Activated CD8-positive, alpha-beta memory T cell treated with anti-CD3 and anti-CD28 coated beads, Interleukin-2, amount 50 U/mL, for 24 hours (primary cell): ENCODE data around the gene MYH10.
A peak's percentile ranks its signal among the peaks of the same experiment; 100 is the strongest.

ENCODE experiments used
- DNase-seq: peaks from one replicate; pipeline ENCODE4 v3.0.0-alpha.2; 2020; ENCODE audit errors: extremely low read depth

MYH10 gene

DNA sequence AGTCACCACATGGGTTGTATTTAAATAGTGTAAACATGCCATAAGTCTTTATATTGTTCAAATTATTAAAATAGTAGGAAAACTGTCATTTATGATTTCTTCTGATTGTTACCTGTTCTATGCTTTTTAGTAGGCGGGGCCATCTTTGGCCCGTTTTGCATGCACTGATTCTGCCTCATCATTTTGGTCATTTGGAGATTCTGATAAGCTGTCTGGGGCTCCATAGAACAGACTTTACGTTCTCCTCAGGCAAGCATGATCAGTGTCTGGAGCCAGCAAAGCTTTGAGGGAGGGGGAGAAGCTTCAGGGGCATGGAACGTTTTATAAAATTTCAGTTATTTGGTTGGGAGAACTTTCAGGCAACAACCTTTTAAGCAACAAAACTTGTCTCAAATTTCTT is 186.0 kb downstream of the MYH10 start:
- DNase-seq: no peak

DNA sequence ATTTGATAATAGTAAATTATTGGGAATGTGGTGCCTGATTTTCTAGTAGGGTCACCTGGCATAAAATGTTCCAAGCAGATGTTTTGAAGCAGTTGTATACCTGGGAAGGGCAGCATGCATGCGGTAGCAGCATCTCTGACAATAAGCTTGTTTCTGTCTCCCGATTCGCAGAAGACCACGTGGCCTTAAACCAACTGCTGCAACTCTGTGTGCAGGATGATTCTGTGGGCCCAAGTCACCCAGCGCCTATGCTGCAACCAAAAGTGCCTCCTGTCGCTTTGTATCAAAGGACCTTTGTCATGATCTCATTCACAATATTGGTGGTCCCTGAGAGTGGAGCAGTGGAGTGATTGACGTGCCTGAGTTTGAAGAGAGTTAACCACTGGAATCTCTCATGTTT is 186.8 kb downstream of the MYH10 start:
- DNase-seq: no peak

DNA sequence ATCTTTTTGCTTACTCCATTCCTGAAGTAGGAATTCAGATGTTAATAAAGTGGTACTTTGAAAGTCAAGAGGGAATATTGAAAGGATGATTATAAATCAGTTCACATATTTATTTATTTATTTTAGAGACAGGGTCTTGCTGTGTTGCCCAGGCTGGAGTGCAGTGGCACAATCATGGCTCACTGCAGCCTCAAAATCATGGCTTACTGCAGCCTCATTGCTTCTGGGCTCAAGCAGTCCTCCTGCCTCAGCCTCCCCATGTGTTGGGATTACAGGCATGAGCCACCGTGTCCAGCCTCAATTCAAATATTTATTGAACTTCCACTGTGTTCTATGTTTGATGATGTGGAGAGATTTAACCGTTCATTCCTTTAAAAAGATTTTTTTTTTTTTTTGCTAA is 188.2 kb downstream of the MYH10 start:
- no peak for DNase-seq

DNA sequence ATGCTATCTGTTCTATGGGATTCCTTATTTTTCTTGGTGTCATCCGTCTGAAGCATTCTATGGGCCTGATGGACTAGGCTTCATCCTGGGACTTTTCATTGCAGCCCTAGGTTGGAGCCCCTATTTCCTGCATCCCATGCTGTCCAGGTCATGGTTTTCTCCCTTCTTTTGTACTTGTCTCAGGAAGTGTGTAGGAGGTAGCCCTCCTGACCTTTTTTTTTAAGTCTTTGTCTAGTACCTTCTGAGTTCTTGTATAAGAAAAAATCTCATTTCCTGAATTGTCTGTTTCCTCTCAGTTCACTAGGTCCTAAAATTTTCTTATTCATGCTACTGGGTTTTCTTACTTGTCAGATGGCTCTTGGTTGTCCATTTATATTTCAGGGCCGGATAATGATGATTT is 188.8 kb downstream of the MYH10 start:
- no peak for DNase-seq

DNA sequence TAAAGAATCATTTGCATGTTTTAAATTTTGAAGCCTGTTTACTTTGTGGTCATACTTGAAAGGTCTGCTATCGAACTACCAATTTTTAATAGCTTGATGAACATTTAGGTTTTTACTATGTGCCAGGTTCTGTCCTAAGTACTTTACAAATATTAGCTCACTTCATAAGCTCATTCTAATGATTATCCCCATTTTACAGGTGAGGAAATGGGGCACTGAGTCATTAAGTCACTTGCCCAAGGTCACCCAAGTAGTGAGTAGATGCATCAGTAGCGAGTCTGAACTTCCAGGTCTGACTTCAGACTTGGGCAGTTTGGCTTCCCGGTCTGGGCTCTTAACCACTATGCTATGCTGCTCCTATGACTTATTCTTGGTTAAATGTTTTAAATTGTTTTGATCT is 190.8 kb downstream of the MYH10 start:
- DNase-seq: no peak

DNA sequence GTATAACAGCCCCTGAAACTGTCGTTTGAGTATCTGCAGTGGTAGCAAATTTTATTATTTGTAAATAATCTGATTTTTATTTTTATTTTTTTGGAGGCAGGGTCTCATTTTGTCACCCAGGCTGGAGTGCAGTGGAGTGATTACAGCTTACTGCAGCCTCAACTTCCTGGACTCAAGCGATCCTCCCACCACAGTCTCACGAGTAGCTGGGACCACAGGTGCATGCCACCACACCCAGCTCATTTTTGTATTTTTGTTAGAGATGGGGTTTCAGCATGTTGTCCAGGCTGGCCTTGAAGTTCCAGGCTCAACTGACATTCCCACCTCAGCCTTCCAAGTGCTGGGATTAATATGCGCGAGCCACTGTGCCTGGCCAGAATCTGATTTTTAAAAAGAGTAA is 192.1 kb downstream of the MYH10 start:
- DNase-seq: no peak

DNA sequence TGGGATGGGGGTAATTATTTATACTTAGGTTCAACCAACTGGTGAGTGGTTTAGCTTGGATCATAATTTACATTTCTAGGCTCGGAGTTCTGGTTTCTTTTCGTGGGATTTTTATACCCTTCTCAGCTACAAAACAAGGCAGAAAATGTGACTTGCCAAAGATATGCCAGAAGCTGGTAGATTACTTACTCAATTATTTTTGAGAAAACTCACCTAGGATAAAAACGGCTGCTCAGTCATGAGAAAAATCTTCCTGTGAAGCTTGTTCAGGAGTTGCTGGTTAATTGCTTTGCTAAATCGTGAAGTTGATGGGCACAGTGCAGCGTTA is 193.7 kb downstream of the MYH10 start:
- DNase-seq: no peak

DNA sequence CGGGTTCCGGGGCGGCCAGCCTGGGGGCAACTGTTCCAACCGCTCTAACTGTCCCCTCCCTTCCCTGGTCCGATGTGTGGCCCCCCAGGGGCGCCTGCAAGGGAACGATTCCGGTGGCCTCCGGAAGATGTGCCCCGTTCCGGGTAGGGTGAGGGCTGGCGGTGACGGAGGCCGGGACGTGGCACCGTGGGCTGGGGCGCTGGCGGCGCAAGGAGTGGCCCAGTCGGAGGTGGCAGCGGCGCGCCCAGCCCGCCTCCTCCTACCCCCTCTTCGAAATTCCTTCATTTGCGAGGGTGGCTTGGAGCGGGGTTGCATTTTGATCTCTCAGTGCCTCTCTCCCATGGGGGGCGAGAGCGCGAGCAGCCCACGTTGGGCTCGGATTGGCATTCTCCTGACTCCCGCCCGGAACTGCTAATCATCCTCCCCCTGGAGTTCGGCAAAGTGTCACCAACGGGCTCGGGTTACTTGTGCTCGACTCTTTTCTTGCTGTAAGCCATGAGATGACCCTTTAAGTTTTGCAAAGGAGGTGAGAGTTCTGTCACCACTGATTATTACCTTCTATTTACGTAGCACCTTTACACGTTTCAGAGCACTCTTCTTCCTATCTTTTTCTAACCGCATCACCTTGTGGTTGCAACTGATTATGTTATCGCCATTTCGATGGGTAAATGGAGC is 194.2 kb downstream of the MYH10 start:
- peak; percentile 5 for DNase-seq

DNA sequence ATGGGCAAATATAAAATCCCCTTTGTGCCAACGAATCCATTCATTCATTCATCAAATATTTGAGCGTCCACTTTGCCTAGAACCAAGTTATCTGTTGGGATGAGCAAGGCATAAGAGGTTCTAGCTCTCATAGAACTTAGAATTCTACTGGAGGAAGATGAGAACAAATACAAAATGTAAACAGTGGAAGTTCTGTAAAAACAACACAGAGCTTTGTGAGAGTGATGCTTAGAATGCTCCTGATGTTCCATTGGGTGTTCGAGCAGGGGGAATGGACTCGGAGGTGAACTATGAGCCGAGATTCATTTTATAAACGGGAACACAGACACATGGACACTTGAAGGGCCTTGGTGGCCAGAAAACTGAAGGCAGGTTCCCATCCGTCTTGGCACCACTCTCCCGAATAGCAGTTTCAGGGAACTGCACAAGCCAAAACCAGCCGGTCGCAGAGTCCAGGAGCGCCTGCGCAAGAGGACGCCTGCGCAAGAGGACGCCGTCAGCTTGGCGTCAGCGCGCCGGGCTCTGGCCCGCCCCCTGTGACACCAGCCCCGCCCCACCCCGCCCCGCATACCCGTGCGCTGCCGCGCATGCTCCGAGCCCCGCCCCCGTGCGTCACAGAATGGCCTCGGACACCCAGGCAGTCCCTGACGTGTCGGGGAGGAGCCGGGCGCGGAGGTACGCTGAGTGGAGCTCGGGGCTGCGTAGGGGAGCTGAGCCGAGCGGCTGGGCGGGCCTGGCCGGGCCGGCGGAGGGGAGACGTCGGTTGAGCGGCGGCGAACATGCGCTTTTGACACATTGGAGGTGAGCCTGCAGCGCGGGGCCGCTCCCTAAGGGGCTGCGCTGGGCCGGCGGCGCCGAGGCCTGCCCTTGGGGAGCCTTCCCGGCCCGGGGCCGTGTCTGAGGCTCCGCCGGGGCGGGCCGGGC is 195.0 kb downstream of the MYH10 start, which contains the start of gene NDEL1:
TSS of gene NDEL1 (plus strand) at position 640 of the 924 bp plus-strand sequence. CDS start 8,388 bp downstream, outside the sequence.
- peak; percentile 96 for DNase-seq

DNA sequence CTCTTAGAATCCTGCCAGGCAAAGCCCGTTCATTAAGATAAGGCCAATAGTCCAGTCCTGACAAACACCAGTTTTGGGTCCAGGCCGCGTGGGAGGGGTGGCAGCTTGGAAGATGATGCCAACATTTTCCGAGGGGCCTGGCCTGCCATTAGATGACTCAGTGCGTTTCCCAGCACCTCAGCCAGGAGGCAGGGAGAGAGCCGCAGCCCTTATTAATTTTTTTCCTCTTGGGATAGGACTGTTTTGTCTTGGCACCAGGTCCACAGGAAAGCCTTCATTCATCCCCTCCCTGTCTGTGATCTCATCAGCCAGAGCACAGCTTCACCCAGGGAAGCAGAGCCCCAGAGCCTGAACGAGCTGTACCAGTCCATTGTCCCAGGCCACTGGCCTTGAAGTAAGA is 199.6 kb downstream of the MYH10 start:
- DNase-seq: no peak

DNA sequence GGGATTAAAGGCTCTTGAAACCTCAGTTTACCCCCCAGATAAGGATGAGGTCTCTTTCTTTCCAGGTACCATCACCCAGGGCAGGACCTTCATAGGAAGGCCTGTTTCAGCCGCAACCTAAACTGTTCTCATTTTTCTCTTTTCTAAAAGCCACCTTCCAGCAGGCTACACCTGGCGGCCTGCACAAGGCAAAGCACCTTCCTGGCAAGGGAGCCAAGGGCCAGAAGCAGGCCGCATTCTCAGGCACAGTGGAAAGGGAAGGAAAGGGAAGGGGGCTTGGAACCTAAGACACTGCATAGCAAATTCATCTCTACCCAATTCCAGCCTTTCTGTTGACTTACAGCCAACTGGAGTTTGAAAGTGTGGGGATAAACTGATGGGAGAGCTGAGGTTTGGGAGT is 203.7 kb downstream of the MYH10 start:
- DNase-seq: no peak

DNA sequence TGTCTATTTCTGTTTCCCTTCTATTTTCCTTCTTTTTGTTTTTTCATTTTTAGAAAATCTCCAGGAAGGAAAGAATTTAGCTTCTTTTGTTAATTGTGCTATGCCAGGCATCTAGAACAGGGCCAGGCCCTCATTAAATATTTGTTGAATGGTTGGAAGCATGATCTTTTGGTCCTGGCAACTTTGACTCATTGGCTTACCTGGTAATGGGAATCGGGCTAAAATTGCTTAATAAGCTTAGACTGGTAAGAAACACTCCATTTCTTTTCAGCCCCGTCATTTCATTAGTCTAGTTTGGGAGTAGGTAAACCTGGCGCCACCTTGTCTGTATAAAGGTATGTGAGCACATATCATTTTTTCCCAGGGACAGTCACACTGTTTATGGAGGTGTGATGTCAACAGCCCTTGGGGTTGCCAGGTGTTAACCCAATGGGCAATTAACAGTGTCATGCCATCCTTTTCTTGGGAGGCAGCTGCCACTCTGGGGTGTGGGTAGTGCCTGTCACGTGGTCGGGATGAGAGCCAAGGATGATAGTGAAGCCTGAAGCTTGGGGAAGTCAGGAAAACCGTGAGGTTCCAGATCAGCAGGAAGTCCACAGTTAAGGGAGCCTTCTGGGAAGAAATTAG is 204.3 kb downstream of the MYH10 start:
- DNase-seq: no peak
